GM23338 (cell line): ENCODE results near the gene PRMT3. TPM values are rescaled to one million over a fixed set of nuclear protein-coding genes. Genes with fewer than 3 reads are reported as not detected.

Source experiments
- ATAC-seq: fragments of 200-7000 bp; cut with Tn5 transposase; 3 replicates; pipeline ENCODE4 v1.9.1; 2020
- DNase-seq: peaks from one replicate; pipeline ENCODE4 v3.0.0-alpha.2; 2015; ENCODE audit warnings: low spot score
- H2AFZ ChIP-seq: fragments of 200-600 bp; sonication (generic); 2 replicates; pipeline ENCODE4 v1.8.0; 2016; ENCODE audit warnings: antibody characterized with exemption, mild to moderate bottlenecking, moderate library complexity
- H3F3A ChIP-seq: fragments of 200-600 bp; sonication (generic); replicated peaks from 2 replicates; pipeline ENCODE4 v1.8.0; 2017; ENCODE audit warnings: antibody characterized with exemption, mixed run types, low read depth
- H3K27ac ChIP-seq: fragments of 200-600 bp; sonication (generic); 2 replicates; pipeline ENCODE4 v1.6.1; 2016; ENCODE audit warnings: low read depth
- H3K27me3 ChIP-seq: fragments of 200-600 bp; sonication (generic); 2 replicates; pipeline ENCODE4 v1.8.0; 2016; ENCODE audit warnings: mild to moderate bottlenecking, mixed run types, moderate library complexity; ENCODE audit not compliant: insufficient read depth
- H3K36me3 ChIP-seq: fragments of 200-600 bp; sonication (generic); 2 replicates; pipeline ENCODE4 v1.8.0; 2016; ENCODE audit warnings: mild to moderate bottlenecking; ENCODE audit not compliant: insufficient read depth
- H3K4me1 ChIP-seq: fragments of 200-600 bp; sonication (generic); 2 replicates; pipeline ENCODE4 v1.8.0; 2016; ENCODE audit warnings: mild to moderate bottlenecking, moderate library complexity; ENCODE audit not compliant: insufficient read depth
- H3K4me2 ChIP-seq: fragments of 200-600 bp; sonication (generic); 2 replicates; pipeline ENCODE4 v1.7.1; 2017; ENCODE audit warnings: mixed run types
- H3K4me3 ChIP-seq: fragments of 200-600 bp; sonication (generic); 2 replicates; pipeline ENCODE4 v1.6.1; 2016; ENCODE audit warnings: mixed run types
- H3K79me2 ChIP-seq: fragments of 200-600 bp; sonication (generic); replicated peaks from 2 replicates; pipeline ENCODE4 v1.8.0; 2017; ENCODE audit warnings: mild to moderate bottlenecking; ENCODE audit not compliant: insufficient read depth
- H3K9me2 ChIP-seq: fragments of 200-600 bp; sonication (generic); 2 replicates; pipeline ENCODE4 v1.8.0; 2017; ENCODE audit not compliant: insufficient read depth
- H4K20me1 ChIP-seq: fragments of 200-600 bp; sonication (generic); replicated peaks from 2 replicates; pipeline ENCODE4 v1.8.0; 2017; ENCODE audit warnings: mild to moderate bottlenecking; ENCODE audit not compliant: insufficient read depth
- H3K27ac Mint-ChIP-seq: 2 replicates; pipeline ENCODE4 v1.8.0; 2020; ENCODE audit warnings: inconsistent platforms, mild to moderate bottlenecking, moderate library complexity, mixed read lengths
- H3K27me3 Mint-ChIP-seq: 3 replicates; pipeline ENCODE4 v1.8.0; 2022; ENCODE audit warnings: low read depth, mild to moderate bottlenecking, moderate library complexity, mixed read lengths, inconsistent platforms; ENCODE audit not compliant: insufficient read depth, poor library complexity
- H3K36me3 Mint-ChIP-seq: 3 replicates; pipeline ENCODE4 v1.8.0; 2021; ENCODE audit warnings: low read depth, mild to moderate bottlenecking, inconsistent platforms, moderate library complexity, mixed read lengths
- H3K4me1 Mint-ChIP-seq: 3 replicates; pipeline ENCODE4 v1.8.0; 2020; ENCODE audit warnings: mild to moderate bottlenecking, inconsistent platforms, mixed read lengths
- H3K4me3 Mint-ChIP-seq: 3 replicates; pipeline ENCODE4 v1.8.0; 2021; ENCODE audit warnings: moderate library complexity, mild to moderate bottlenecking, inconsistent platforms, mixed read lengths
- H3K9me3 Mint-ChIP-seq: 3 replicates; pipeline ENCODE4 v1.8.0; 2020; ENCODE audit warnings: moderate library complexity, mild to moderate bottlenecking, inconsistent platforms, mixed read lengths
- CREB1 ChIP-seq: fragments of 250-450 bp; sonication (Bioruptor Pico); IDR thresholded peaks from 2 replicates; pipeline ENCODE4 v1.5.0; 2020; ENCODE audit warnings: low read depth, mild to moderate bottlenecking, moderate library complexity
- CTCF ChIP-seq, 2 experiments: fragments of 200-600 bp in 1 of 2; sonication (generic) in 1 of 2; conservative IDR thresholded peaks; 2 replicates each; pipeline versions ENCODE4 v1.5.1 to v1.6.1; 2016 to 2017; ENCODE audit warnings: antibody characterized with exemption in 2 of 2, low read depth in 2 of 2, mild to moderate bottlenecking in 2 of 2, moderate library complexity in 1 of 2
- ETS1 ChIP-seq: IDR thresholded peaks from 2 replicates; pipeline ENCODE4 v1.6.1; 2016; ENCODE audit warnings: antibody characterized with exemption
- EZH2 ChIP-seq: fragments of 200-600 bp; sonication (generic); IDR thresholded peaks from one replicate; pipeline ENCODE4 v1.8.0; 2017; ENCODE audit warnings: antibody characterized with exemption, mild to moderate bottlenecking, low read depth; ENCODE audit not compliant: unreplicated experiment
- EZH2phosphoT487 ChIP-seq: fragments of 200-600 bp; sonication (generic); IDR thresholded peaks from one replicate; pipeline ENCODE4 v1.8.1; 2018; ENCODE audit warnings: antibody characterized with exemption; ENCODE audit not compliant: unreplicated experiment
- JUNB ChIP-seq: IDR thresholded peaks from one replicate; pipeline ENCODE4 v1.6.1; 2016; ENCODE audit warnings: antibody characterized with exemption; ENCODE audit not compliant: unreplicated experiment
- NANOG ChIP-seq: IDR thresholded peaks from 2 replicates; pipeline ENCODE4 v1.6.1; 2016; ENCODE audit warnings: antibody characterized with exemption, borderline replicate concordance
- POLR2AphosphoS5 ChIP-seq: IDR thresholded peaks from 2 replicates; pipeline ENCODE4 v1.6.1; 2016; ENCODE audit warnings: antibody characterized with exemption, low read depth
- REST ChIP-seq: IDR thresholded peaks from one replicate; pipeline ENCODE4 v1.6.1; 2018; ENCODE audit warnings: antibody characterized with exemption; ENCODE audit not compliant: unreplicated experiment
- STAT1 ChIP-seq: IDR thresholded peaks from one replicate; pipeline ENCODE4 v1.6.1; 2016; ENCODE audit warnings: antibody characterized with exemption; ENCODE audit not compliant: unreplicated experiment
- ZNF114 ChIP-seq: fragments of 250-450 bp; sonication (Bioruptor Pico); IDR thresholded peaks from 2 replicates; pipeline ENCODE4 v1.5.0; 2020; ENCODE audit warnings: mild to moderate bottlenecking, moderate library complexity
- ZNF331 ChIP-seq: fragments of 250-450 bp; sonication (Bioruptor Pico); IDR thresholded peaks from 2 replicates; pipeline ENCODE4 v1.5.0; 2020; ENCODE audit warnings: low read depth, mild to moderate bottlenecking, moderate library complexity
- ZNF462 ChIP-seq: fragments of 250-450 bp; sonication (Bioruptor Pico); IDR thresholded peaks from 2 replicates; pipeline ENCODE4 v1.5.0; 2020; ENCODE audit warnings: mild to moderate bottlenecking, moderate library complexity
- polyA plus RNA-seq: library from polyadenylated mRNA; unstranded; fragments of >200 nt; fragmentation: Nextera tagmentation; extraction: Ambion mirVana; gene quantifications from 2 replicates; pipeline ENCODE4 v1.2.1, GENCODE V29; 2016
- total RNA-seq: library from RNA; depleted of rRNA; stranded (reverse); fragments of >200 nt; shearing (Covaris generic); gene quantifications from 2 replicates; pipeline ENCODE4 v1.2.3, GENCODE V29; 2014

The PRMT3 gene
- total and polyA plus RNA-seq, 2 experiments from 2014 or later, result 19.0 to 35.0 TPM

- Histone ChIP-seq H3K36me3 (no peaks in the 10 kb centered on the region), H3K27ac (no peak overlapping the region), H3K4me3 (no peak overlapping the region), H3K79me2 (no peaks in the 10 kb centered on the region), H3K4me1 (no peaks in the 10 kb centered on the region), H3K9me2 (no peaks in the 10 kb centered on the region), H3K27me3 (no peaks in the 10 kb centered on the region), H2AFZ (no peak overlapping the region), H3F3A (no peaks in the 10 kb centered on the region), H3K4me2 (no peak overlapping the region), H4K20me1 (no peaks in the 10 kb centered on the region)
- Mint-ChIP-seq H3K27ac (no peak overlapping the region), H3K4me1 (no peaks in the 10 kb centered on the region; the same call in 2 of the 3 replicates), H3K27me3 (no peaks in the 10 kb centered on the region), H3K36me3 (peaks cover 13% of the 10 kb centered on the region), H3K9me3 (peaks cover 23% of the 10 kb centered on the region), H3K4me3 (no peak overlapping the region)
- ATAC-seq, result no peak
- TF ChIP-seq ETS1, result no peak
- no peak for TF ChIP-seq NANOG
- no peak for TF ChIP-seq ZNF331
- TF ChIP-seq CTCF (conservative IDR thresholded peaks at IDR 0.05; ENCODE audit: low read depth in 2 of 2), result no peak
- TF ChIP-seq ZNF462, result no peak
- TF ChIP-seq ZNF114, result no peak
- TF ChIP-seq CREB1 (CRISPR knock-in tag), result no peak
- TF ChIP-seq EZH2phosphoT487, result no peak
- TF ChIP-seq JUNB, result no peak
- TF ChIP-seq STAT1, result no peak
- no peak for TF ChIP-seq REST
- no peak for TF ChIP-seq EZH2
- no peak for TF ChIP-seq POLR2AphosphoS5
- no peak for DNase-seq
These were observed 148.8 kb downstream of the PRMT3 start for GRCh38 chr11:20536365-20536764.
